Measurements from ENCODE around the gene C1orf226. TPM values are rescaled to one million over a fixed set of nuclear protein-coding genes. Genes with fewer than 3 reads are reported as not detected.

The C1orf226 gene
- total RNA-seq, 2 donors from 2014 or later, result 1.3 to 4.0 TPM

- 27 to 45% methylated on average over 7 to 9 of the region's 9 CpGs for WGBS, 2 donors
- Histone ChIP-seq H3K4me3 (no peak overlapping the region), H3K9me3 (no peaks in the 10 kb centered on the region), H3K4me1 (no peaks in the 10 kb centered on the region), H3K27me3 (no peaks in the 10 kb centered on the region), H3K27ac (no peak overlapping the region), H3K36me3 (replicated peaks in 1 of 2; ENCODE audit: insufficient read depth in 1 of 2, low read depth in 2 of 2) (no peaks in the 10 kb centered on the region)
- ATAC-seq (no peak), DNase-seq (no peak)
- TF ChIP-seq, protein P1, sequence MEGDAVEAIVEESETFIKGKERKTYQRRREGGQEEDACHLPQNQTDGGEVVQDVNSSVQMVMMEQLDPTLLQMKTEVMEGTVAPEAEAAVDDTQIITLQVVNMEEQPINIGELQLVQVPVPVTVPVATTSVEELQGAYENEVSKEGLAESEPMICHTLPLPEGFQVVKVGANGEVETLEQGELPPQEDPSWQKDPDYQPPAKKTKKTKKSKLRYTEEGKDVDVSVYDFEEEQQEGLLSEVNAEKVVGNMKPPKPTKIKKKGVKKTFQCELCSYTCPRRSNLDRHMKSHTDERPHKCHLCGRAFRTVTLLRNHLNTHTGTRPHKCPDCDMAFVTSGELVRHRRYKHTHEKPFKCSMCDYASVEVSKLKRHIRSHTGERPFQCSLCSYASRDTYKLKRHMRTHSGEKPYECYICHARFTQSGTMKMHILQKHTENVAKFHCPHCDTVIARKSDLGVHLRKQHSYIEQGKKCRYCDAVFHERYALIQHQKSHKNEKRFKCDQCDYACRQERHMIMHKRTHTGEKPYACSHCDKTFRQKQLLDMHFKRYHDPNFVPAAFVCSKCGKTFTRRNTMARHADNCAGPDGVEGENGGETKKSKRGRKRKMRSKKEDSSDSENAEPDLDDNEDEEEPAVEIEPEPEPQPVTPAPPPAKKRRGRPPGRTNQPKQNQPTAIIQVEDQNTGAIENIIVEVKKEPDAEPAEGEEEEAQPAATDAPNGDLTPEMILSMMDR (IDR thresholded peaks at IDR 0.05), result no peak
- TF ChIP-seq POLR2A (IDR thresholded peaks at IDR 0.05), result no peak
- intact Hi-C loops (cut with DNase I), result loop anchor here (5.0 kb wide), 1 partner anchor 333 kb away; no protein-coding TSS in a partner anchor
Observed at GRCh38 chr1:162389971-162390370, 8.4 kb downstream of the C1orf226 start.

- DNase-seq (no peak), ATAC-seq (no peak)
- WGBS, 2 donors, result 57 to 59% methylated on average over 13 to 15 of the region's 15 CpGs
- no peaks in the 10 kb centered on the region for H3K27me3 ChIP-seq
- no peaks in the 10 kb centered on the region for H3K9me3 ChIP-seq
- no peaks in the 10 kb centered on the region for H3K4me1 ChIP-seq
- no peak overlapping the region for H3K4me3 ChIP-seq
- no peaks in the 10 kb centered on the region for H3K36me3 ChIP-seq (replicated peaks in 1 of 2; ENCODE audit: insufficient read depth in 1 of 2, low read depth in 2 of 2)
- TF ChIP-seq, protein P1 (IDR thresholded peaks at IDR 0.05), result no peak
- no peak for TF ChIP-seq POLR2A (IDR thresholded peaks at IDR 0.05)
- intact Hi-C loops (cut with DNase I), result no loop called here
- H3K27ac ChIP-seq, result no peak overlapping the region
Observed at GRCh38 chr1:162390396-162391185, 9.1 kb downstream of the C1orf226 start.

DNA sequence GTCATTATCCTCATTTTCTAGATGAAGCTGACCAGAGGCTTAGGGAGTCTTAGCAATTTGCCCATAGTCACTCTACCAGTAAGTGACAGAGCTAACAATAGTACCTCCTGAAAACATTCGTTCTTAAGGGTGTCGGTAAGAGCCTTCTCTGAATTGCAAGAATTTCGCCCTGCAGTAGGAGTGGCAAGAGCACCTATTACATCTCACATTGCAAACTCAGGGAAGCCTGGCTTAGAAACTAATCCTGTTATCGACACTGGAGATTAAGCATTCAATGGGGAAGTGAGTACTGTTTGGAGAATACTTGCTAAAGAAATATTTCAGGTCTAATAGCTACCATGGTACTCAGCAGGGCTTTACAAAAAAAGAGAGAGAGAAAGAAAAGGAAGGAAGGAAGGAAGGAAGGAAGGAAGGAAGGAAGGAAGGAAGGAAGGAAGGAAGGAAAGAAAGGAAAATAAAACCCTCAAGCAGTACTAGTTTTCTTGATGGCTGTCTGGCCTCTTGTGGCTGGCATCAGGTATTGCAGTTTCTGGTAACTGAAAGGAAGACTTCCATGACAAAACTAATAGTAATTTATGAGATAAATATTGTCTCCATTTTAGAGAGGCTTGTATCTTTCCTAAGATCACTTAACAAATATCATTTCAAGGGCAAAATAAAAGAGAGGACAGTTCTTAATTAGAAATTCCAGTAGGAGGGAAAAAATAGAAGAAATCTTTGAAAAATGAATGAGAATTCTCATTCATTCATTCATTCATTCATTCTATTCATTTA, 10.4 kb downstream of the C1orf226 start:
- intact Hi-C loops (cut with DNase I), result no loop called here
- DNase-seq (peak in 3 of 4 donors; percentile 24 to 50 (median 45)), ATAC-seq (peak; percentile 50)
- H3K4me1 ChIP-seq, result no peaks in the 10 kb centered on the region
- no peaks in the 10 kb centered on the region for H3K27me3 ChIP-seq
- TF ChIP-seq, protein P1 (IDR thresholded peaks at IDR 0.05), result peak; percentile 44 to 96 (median 76)
- no peak for TF ChIP-seq POLR2A (IDR thresholded peaks at IDR 0.05)
- WGBS, 2 donors, result 26 to 27% methylated on average over 4 of the region's 4 CpGs
- no peak overlapping the region for H3K4me3 ChIP-seq
- no peaks in the 10 kb centered on the region for H3K9me3 ChIP-seq
- H3K27ac ChIP-seq, result no peak overlapping the region
- no peaks in the 10 kb centered on the region for H3K36me3 ChIP-seq (replicated peaks in 1 of 2; ENCODE audit: insufficient read depth in 1 of 2, low read depth in 2 of 2)

- intact Hi-C loops (cut with DNase I), result no loop called here
- H3K4me1 ChIP-seq, result no peaks in the 10 kb centered on the region
- ATAC-seq, result no peak
- no peaks in the 10 kb centered on the region for H3K36me3 ChIP-seq (replicated peaks in 1 of 2; ENCODE audit: insufficient read depth in 1 of 2, low read depth in 2 of 2)
- 62 to 64% methylated on average over 3 of the region's 3 CpGs for WGBS, 2 donors
- no peaks in the 10 kb centered on the region for H3K27me3 ChIP-seq
- no peak overlapping the region for H3K27ac ChIP-seq
- no peak overlapping the region for H3K4me3 ChIP-seq
- TF ChIP-seq, protein P1 (IDR thresholded peaks at IDR 0.05), result no peak
- no peak for TF ChIP-seq POLR2A (IDR thresholded peaks at IDR 0.05)
- no peaks in the 10 kb centered on the region for H3K9me3 ChIP-seq
- DNase-seq, result no peak
Observed at GRCh38 chr1:162396201-162396906, 14.8 kb downstream of the C1orf226 start.
